ENCODE results near the gene TNNI3K. TPM values are rescaled to one million over a fixed set of nuclear protein-coding genes. Genes with fewer than 3 reads are reported as not detected.
"Not testable (repeated sequence)": the region's sequence is repeated elsewhere in the genome, so short reads cannot be mapped to it uniquely, and the experiment has no call there.

Gene TNNI3K, protein sequence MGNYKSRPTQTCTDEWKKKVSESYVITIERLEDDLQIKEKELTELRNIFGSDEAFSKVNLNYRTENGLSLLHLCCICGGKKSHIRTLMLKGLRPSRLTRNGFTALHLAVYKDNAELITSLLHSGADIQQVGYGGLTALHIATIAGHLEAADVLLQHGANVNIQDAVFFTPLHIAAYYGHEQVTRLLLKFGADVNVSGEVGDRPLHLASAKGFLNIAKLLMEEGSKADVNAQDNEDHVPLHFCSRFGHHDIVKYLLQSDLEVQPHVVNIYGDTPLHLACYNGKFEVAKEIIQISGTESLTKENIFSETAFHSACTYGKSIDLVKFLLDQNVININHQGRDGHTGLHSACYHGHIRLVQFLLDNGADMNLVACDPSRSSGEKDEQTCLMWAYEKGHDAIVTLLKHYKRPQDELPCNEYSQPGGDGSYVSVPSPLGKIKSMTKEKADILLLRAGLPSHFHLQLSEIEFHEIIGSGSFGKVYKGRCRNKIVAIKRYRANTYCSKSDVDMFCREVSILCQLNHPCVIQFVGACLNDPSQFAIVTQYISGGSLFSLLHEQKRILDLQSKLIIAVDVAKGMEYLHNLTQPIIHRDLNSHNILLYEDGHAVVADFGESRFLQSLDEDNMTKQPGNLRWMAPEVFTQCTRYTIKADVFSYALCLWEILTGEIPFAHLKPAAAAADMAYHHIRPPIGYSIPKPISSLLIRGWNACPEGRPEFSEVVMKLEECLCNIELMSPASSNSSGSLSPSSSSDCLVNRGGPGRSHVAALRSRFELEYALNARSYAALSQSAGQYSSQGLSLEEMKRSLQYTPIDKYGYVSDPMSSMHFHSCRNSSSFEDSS
- total RNA-seq: not detected

DNA sequence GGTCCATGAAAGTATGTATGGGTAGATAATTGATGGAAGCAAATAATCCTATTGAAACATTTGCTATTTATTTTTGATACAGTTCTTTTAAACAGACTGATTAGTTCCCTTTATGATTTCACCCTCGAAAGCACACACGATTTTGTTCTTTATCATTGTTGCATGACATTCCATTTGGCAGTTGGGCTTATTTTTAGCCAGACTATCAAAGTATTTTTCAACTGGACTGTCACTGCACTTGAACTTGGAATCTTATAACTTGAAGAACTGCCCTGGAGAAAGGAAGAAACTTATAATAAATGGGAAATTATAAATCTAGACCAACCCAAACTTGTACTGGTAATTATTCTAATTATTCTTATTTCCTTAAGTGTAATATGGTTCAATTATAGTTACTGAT lies at the start of gene TNNI3K:
Gene TNNI3K, plus strand, starts transcription at position 235 of the 400 bp plus-strand sequence. Its CDS starts 65 bp downstream, at position 300.
- DNase-seq: no peak

DNA sequence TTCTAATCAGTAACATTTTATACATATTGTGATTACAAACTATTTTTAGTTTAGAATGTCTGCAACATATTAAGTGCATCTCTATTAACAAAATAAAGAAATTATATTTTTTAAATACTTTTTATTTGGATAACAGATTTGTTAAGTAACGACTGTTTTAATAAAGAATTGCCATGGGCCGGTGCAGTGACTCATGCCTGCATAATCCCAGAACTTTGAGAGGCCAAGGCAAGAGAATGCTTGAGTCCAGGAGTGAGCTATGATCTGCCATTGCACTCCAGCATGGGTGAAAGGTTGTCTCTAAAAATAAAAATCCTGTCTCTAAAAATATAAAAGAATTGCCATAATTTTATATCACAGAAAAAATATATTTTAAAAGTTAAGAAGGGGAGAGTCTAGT lies 41.3 kb upstream of the TNNI3K start:
- DNase-seq: no peak

DNA sequence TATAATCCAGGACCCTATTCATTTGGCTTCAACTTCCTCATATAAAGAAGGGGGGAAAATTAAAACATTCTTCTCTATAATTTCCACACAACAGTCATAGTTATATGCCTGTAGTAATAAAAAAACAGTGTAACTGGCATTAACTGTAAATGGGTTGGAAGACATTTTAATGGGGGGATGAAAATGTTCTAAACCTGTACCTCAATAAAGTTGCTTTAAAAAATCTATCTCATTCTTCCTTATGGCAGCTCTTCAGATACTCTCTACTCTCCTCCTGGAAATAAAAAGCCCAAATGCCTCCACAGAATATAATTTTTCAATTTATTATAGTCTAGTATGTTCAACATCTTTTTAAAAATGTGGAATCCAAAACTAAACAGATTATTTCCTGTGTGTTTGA lies 39.8 kb upstream of the TNNI3K start:
- DNase-seq: no peak

DNA sequence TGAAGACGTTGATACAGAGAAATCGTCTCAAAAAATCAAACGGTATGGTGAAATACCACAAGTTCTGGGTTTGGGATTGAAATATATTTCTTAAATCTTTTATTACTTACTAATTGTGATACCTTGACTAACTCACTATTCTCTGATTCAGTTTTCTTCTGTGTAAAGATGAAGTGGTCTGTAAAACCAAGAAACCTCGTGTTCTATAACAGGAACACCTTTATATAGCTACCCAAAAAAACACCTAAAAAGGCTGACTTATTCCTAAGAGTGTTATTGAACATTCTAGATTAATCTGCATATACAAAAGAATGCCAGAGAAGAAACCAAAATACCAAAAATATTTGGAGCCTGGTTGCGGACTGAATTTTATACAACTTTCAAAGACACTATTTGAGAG lies 37.9 kb upstream of the TNNI3K start:
- no peak for DNase-seq

DNA sequence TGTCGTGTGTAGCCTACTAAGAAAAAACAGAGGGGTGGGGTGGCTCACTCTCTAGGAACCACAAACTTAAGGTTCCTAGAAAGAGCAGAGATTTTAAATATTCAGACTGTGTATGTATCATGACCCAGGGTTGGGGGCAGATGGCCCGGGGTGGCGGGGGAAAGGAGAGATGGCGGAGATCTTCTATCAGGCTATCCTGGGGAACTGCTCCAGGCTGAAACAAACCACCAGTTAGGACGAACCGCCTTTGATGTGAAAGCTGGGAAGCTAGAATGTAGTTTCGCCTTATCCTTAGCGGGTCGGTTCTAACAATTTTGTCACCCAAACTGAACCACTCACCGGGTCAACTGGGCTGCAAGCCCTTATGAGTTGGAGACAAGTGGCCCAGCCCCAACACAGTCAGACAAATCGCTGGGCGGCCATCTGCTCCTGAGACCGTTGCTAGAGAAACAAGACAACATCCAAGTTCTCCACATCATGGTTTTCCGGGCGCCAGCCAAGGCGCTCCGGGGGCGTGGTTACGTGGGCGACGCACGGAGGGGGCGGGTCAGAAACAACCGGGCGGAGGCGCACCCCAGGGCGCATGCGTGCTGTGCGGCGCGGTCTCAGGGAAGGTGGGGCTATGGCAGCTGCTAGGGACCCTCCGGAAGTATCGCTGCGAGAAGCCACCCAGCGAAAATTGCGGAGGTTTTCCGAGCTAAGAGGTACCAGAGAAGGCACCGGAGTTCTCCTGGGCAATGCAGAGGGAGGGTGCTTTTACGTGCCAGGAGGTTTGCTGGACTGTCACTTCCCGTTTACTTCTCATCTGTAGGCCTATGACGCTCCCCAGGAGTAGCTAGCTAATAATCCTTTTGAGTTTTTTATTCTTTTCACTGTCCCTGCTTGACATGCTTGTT lies 37.3 kb upstream of the TNNI3K start, which contains the start of the genes FPGT and LRRIQ3:
Gene FPGT, plus strand, starts transcription at position 586 of the 896 bp plus-strand sequence. Its CDS starts 37 bp downstream, at position 623.
Gene LRRIQ3, minus strand, starts transcription at position 520 of the 896 bp plus-strand sequence. CDS start 14,492 bp downstream, outside the sequence.
- peak; percentile 93 for DNase-seq

DNA sequence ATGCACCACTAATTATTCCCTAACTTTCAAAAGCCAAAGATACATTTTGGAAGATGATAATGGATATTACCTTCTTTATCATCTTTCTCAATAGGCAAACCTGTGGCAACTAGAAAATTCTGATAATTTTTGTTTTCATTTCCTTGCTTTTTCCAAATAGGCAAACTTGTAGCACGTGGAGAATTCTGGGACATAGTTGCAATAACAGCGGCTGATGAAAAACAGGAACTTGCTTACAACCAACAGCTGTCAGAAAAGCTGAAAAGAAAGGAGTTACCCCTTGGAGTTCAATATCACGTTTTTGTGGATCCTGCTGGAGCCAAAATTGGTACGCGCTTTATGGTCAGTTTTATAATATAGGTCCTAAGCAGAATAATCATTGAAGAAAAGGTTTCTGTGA lies 35.7 kb upstream of the TNNI3K start:
- no peak for DNase-seq

DNA sequence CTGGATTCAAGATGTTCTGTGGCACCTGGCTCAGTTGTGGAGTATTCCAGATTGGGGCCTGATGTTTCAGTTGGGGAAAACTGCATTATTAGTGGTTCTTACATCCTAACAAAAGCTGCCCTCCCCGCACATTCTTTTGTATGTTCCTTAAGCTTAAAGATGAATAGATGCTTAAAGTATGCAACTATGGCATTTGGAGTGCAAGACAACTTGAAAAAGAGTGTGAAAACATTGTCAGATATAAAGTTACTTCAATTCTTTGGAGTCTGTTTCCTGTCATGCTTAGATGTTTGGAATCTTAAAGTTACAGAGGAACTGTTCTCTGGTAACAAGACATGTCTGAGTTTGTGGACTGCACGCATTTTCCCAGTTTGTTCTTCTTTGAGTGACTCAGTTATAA lies 29.9 kb upstream of the TNNI3K start:
- DNase-seq: no peak

DNA sequence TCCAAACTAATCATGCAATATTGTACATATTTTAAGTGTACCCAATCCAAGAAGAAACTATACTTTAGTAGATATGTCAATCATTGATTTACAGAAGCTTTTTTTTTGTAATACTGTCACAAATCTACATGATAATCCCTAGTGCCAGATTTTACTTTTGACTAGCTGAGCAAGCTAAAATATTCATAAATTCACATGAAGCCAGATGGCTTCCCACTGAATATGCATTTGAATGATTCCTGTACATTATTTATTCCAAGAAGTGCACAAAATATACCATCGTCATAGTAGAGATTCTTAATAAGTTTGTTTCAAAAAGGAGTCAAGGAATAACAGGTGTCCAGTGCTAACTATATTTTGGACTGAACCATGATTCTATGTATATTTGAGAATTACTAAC lies 20.0 kb upstream of the TNNI3K start:
- no peak for DNase-seq

DNA sequence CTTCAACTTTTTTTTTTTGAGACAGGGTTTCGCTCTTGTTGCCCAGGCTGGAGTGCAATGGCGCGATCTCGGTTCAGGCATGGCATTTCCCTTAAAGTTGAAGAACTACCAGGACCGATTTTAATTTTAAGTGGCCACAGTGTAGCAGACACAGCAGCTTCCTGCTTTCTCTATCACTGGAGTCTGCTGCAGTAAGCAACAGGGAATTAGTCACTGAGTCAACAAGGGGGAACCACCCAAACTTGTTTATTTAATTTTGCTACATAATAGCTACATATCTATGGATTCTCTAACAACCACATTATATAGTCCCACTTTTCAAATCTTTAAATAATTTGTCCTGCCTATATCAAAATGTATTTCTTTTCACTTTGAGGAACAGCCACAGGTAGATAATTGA lies 12.5 kb upstream of the TNNI3K start:
- DNase-seq: no peak

DNA sequence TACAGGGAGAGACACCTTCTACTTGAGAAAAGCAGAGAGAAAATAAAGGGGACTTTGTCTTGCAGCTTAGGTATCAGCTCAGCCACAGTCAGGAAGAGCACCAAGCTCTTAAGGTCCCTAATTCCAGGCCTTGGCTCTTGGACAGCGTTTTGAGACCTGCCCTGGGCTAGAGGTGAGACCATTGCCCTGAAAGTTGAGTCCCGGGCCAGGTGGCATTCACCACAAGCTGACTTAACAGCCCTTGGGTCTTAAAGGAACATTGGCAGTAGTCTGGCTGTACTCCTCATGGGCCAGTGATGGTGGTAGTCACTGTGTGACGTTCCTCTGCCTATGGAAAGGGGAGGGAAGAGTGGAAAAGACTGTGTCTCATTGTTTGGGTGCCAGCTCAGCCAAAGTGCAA lies 11.7 kb upstream of the TNNI3K start:
- DNase-seq: no peak

DNA sequence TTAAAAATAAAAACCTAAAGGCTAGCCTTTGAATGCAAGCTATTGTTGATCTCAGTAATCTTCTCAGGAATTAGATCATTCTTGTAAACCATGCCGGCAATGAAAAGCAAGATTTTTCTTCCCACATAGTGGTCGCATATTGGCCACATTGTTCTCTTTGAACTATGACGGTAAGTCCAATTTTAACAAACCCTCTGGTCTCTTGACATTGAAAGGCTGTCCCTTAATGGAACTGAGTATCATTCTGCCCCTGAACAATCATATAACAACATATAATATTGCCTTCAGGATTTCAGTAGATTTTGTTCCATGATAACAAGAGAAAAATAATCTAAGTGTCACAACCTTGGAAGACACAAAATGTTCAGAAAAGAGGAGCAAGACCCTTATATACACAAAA lies 1.3 kb downstream of the TNNI3K start:
- no peak for DNase-seq

DNA sequence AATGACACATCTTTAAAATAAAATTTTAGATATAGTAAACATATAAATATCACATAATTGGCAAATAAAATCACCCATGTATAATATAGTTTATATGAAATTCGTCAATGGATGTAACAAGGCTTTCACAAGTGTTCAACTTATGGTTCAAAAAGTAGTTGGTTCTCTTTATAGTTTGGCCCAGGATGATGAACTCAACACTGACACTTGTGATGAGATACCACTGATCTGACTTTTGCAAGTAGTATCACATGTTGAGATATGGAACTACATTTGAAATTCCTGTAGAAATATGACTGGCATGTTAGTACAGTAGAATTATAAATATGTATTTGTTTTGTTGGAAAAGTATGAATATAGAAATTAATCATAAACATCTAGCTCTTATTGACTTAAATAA lies 1.8 kb downstream of the TNNI3K start:
- DNase-seq: no peak

DNA sequence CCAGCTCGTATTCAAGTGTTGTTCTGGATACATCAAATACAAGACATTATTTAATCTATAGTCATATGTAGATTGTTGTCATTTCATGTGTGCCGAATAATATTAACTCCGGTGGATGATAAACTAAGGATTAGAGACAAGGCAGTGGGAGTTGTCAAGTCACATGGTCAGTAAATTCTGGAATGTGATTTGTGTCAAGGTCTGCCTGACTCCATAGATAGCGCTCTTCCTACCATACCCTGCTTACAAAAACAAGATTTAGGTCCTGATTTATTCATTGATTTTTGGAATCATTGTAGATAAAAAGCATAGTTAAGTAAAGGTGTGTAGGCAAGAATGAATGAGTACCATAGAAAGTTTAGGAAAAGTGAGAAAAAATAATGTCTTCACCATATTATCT lies 2.6 kb downstream of the TNNI3K start:
- no peak for DNase-seq

DNA sequence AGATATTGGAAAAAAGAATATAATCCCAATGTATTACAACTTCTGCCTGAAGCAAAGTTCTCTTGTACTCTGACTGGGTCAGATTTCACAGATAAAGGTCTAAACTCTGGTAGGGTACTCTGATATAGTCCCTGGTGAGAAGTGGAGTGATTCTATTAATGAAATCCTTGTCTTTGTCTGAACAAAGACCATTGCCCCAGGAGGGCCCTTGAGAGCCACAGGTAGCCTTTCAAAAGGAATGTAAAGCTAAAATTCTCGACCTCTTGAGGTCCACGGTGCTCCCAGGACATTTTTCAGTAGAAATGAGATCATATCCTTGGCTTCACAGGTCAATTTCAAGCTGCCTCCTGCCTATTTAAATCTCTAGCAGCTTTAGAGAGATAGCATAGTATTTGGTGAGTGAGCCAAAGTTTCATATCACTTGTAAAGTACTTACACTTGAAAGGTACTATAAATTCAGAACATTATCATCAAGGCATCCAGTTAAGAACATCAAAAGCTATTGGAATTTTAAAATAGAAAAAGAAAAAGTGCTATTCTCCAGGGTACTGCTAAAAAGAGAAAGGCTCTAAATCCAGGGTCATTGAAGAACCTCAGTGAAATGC lies 10.1 kb downstream of the TNNI3K start:
- DNase-seq: no peak

DNA sequence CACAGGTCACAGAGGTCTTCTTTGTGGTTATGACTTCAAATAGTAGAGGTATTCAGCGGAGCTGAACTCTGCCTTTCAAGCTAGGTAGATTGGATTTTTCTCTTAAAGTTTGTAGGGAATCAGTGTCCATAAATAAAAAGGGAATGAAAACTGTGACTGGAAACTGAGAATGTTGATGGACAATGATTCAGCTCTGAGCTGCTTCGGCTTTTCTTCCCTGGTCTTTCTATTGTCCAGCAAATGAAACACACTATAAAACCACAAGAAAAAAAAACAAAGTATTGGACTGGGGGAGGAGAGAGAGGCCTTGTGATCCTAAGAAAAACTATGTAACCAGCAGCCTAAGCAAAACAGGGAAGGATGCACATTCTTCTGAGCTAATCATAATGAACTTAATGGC lies 11.1 kb downstream of the TNNI3K start:
- DNase-seq: no peak

DNA sequence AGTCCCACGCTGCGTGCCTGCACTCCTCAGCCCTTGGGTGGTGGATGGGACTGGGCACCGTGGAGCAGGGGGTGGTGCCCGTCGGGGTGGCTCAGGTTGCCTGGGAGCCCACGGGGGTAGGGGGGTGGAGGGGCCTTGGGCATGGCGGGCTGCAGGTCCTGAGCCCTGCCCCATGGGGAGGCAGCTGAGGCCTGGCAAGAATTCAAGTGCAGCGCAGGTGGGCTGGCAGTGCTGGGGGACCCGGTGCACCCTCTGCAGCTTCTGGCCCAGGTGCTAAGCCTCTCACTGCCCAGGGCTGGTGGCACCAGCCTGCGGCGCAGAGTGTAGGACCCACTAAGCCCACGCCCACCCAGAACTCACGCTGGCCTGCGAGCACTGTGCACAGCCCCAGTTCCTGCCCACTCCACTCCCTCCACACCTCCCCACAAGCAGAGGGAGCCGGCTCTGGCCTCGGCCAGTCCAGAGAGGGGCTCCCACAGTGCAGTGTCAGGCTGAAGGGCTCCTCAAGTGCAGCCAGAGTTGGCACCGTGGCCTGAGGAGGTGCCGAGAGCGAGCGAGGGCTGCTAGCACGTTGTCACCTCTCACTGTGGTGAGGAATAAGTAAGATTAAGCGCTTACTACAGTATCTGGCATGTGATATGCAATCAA lies 12.8 kb downstream of the TNNI3K start:
- DNase-seq: no peak

DNA sequence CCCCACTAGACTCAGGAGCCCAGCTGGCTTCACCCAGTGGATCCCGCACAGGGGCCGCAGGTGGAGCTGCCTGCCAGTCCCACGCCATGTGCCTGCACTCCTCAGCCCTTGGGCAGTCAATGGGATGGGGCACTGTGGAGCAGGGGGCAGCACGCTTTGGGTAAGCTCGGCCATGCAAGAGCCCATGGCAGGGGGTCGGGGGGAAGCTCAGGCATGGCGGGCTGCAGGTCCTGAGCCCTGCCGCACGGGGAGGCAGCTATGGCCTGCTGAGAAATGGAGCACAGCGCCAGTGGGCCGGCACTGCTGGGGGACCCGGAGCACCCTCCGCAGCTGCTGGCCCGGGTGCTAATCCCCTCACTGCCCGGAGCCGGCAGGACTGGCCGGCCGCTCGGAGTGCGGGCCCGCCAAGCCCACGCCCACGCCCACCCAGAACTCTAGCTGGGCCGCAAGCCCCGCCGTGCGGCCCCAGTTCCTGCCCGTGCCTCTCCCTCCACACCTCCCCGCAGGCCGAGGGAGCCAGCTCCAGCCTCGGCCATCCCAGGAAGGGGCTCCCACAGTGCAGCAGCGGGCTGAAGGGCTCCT lies 18.1 kb downstream of the TNNI3K start:
- DNase-seq: not testable (repeated sequence)

DNA sequence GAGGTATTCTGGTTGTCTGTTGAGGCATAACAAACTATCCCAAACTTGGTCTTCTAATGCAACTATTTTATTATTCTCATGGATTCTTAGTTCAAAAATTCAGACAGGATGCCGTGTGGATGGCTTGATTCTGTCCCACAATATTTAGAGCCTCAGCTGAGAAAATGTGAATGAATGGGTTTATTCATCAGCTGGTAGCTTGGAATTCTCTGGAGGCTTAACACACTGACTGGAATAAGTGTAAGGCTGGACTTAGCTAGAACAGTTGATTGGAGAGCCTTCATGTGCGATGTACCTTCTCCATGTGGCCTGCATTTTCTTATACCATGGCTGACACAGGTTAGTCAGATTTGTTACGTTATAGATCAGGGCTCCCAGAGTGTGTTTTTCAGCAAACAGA lies 30.8 kb downstream of the TNNI3K start:
- DNase-seq: no peak

DNA sequence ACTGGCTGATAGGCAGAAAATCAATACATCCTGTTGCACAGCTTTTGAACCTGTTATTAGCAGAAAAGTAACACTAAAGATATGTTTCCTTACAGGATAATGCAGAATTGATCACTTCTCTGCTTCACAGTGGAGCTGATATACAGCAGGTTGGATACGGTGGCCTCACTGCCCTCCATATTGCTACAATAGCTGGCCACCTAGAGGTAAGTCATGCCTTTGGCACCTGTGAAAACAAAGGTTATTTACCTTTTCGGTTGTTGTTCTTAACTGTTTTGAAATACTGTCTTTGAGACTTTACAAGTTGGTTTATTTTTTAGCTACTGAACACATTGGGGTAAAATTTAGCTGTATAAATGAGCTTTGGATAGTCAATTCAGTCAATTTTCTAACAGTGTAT lies 36.3 kb downstream of the TNNI3K start:
- no peak for DNase-seq

DNA sequence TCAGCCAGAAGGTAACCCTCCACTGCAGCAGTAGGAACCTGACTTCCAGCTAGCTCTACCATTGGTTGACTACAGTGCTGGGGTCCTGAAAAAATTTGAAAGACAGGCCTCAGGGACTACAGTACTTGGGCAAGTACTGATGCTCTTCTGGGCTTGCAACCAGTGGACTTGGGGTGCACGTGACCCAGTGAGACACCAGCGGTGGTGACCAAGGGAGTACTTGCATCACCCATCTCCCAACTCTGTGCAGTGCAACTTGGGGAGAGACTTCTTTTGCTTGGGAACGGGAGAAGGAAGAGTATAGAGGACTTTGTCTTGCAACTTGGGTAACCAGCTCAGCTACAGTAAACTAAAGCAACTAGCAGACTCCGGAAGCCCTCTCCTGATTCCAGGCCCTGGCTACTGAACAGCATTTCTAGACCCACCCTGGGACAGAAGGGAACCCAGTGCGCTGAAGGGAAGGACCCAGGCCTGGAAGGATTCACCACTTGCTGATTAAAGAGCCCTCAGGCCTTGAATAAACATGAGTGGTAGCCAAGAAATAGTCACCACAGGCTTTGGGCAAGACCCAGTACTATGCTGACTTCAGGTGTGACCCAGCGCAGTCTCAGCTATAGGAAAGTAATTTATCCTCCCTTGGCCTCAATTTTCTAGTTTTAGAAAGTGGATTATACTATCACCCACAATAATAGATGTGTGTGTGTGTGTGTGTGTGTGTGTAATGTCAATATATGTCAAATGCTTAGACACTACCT lies 45.6 kb downstream of the TNNI3K start:
- no peak for DNase-seq

DNA sequence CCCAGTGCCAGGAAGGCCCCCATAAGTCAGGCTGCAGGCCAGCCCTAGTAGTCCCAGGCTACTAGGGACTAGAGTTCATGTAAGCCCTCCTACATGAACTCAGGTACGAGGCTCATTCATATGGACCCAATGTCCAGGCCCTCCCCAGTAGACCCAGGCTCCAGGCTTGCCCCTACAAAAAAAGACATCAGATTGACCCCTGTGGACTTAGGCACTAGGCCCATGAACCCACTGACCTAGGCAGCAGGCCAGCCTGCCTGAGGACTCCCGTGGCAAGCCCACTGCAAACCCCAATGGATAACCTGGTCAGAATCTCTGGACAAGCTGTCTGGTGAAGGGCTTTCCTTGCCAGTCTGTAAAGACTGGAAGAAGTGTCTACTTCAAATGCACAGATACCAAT lies 51.2 kb downstream of the TNNI3K start:
- DNase-seq: no peak
